Measurements from ENCODE around the gene EYA3.

EYA3 gene

GRCh38 chr1:28070725-28071593 lies 17.5 kb downstream of the EYA3 start:
- no peak for DNase-seq (ENCODE audit: low read depth)

- no peak for DNase-seq (ENCODE audit: low read depth)
Observed at GRCh38 chr1:28067523-28068090, 20.8 kb downstream of the EYA3 start.

GRCh38 chr1:28066393-28067154 lies 21.8 kb downstream of the EYA3 start:
- no peak for DNase-seq (ENCODE audit: low read depth)

- DNase-seq (ENCODE audit: low read depth), result no peak
Observed at GRCh38 chr1:28064064-28064463, 24.3 kb downstream of the EYA3 start.

GRCh38 chr1:28062806-28063205 lies 25.6 kb downstream of the EYA3 start:
- DNase-seq (ENCODE audit: low read depth), result no peak

- no peak for DNase-seq (ENCODE audit: low read depth)
Observed at GRCh38 chr1:28058971-28059878, 29.2 kb downstream of the EYA3 start.

- DNase-seq (ENCODE audit: low read depth), result no peak
Observed at GRCh38 chr1:28058168-28058567, 30.2 kb downstream of the EYA3 start.

GRCh38 chr1:28056129-28056925 lies 32.1 kb downstream of the EYA3 start:
- DNase-seq (ENCODE audit: low read depth), result no peak

GRCh38 chr1:28050776-28051175 lies 37.6 kb downstream of the EYA3 start:
- no peak for DNase-seq (ENCODE audit: low read depth)

- DNase-seq (ENCODE audit: low read depth), result no peak
Observed at GRCh38 chr1:28046716-28047115, 41.7 kb downstream of the EYA3 start.

GRCh38 chr1:28045777-28046176 lies 42.6 kb downstream of the EYA3 start:
- DNase-seq (ENCODE audit: low read depth), result no peak

- no peak for DNase-seq (ENCODE audit: low read depth)
Observed at GRCh38 chr1:28044399-28044798, 44.0 kb downstream of the EYA3 start.

GRCh38 chr1:28039341-28039740 lies 49.1 kb downstream of the EYA3 start:
- no peak for DNase-seq (ENCODE audit: low read depth)

GRCh38 chr1:28037946-28038345 lies 50.5 kb downstream of the EYA3 start:
- no peak for DNase-seq (ENCODE audit: low read depth)

- DNase-seq (ENCODE audit: low read depth), result no peak
Observed at GRCh38 chr1:28037206-28037605, 51.2 kb downstream of the EYA3 start.

- no peak for DNase-seq (ENCODE audit: low read depth)
Observed at GRCh38 chr1:28036431-28036830, 52.0 kb downstream of the EYA3 start.

GRCh38 chr1:28035420-28035819 lies 53.0 kb downstream of the EYA3 start:
- DNase-seq (ENCODE audit: low read depth), result no peak

GRCh38 chr1:28032281-28032680 lies 56.1 kb downstream of the EYA3 start:
- no peak for DNase-seq (ENCODE audit: low read depth)

- no peak for DNase-seq (ENCODE audit: low read depth)
Observed at GRCh38 chr1:28031173-28031572, 57.2 kb downstream of the EYA3 start.

- DNase-seq (ENCODE audit: low read depth), result no peak
Observed at GRCh38 chr1:28028873-28029654, 59.3 kb downstream of the EYA3 start.
